ENCODE measurements around the gene PDZD4.

GRCh38 chrX:153765138-153766079 lies 64.9 kb downstream of the PDZD4 start:
- no peak for TF ChIP-seq CTCF (conservative IDR thresholded peaks at IDR 0.05; ENCODE audit: low read depth in 2 of 2)
- no peak for TF ChIP-seq EZH2 (IDR thresholded peaks at IDR 0.05; ENCODE audit: low read depth, unreplicated experiment)
- TF ChIP-seq POLR2AphosphoS5 (IDR thresholded peaks at IDR 0.05; ENCODE audit: low read depth): no peak
- TF ChIP-seq ZNF114 (CRISPR knock-in tag; IDR thresholded peaks at IDR 0.05): no peak
- TF ChIP-seq CREB1 (CRISPR knock-in tag; IDR thresholded peaks at IDR 0.05; ENCODE audit: low read depth): no peak
- no peak for TF ChIP-seq REST (IDR thresholded peaks at IDR 0.05; ENCODE audit: unreplicated experiment)
- no peak for TF ChIP-seq EZH2phosphoT487 (IDR thresholded peaks at IDR 0.05; ENCODE audit: unreplicated experiment)
- no peak for TF ChIP-seq STAT1 (IDR thresholded peaks at IDR 0.05; ENCODE audit: unreplicated experiment)
- TF ChIP-seq, protein P1, sequence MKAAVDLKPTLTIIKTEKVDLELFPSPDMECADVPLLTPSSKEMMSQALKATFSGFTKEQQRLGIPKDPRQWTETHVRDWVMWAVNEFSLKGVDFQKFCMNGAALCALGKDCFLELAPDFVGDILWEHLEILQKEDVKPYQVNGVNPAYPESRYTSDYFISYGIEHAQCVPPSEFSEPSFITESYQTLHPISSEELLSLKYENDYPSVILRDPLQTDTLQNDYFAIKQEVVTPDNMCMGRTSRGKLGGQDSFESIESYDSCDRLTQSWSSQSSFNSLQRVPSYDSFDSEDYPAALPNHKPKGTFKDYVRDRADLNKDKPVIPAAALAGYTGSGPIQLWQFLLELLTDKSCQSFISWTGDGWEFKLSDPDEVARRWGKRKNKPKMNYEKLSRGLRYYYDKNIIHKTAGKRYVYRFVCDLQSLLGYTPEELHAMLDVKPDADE (IDR thresholded peaks at IDR 0.05): no peak
- TF ChIP-seq NANOG (IDR thresholded peaks at IDR 0.05; ENCODE audit: borderline replicate concordance): no peak
- no peak for TF ChIP-seq ZNF462 (CRISPR knock-in tag; IDR thresholded peaks at IDR 0.05)

Data from GM23338 (cell line).